ENCODE measurements around the gene HNRNPUL1. TPM values are rescaled to one million over a fixed set of nuclear protein-coding genes. Genes with fewer than 3 reads are reported as not detected.
A peak's percentile ranks its signal among the peaks of the same experiment; 100 is the strongest.

The HNRNPUL1 gene
- total and polyA plus RNA-seq, 5 donors, result 89.4 to 152 (median 136) TPM

DNA sequence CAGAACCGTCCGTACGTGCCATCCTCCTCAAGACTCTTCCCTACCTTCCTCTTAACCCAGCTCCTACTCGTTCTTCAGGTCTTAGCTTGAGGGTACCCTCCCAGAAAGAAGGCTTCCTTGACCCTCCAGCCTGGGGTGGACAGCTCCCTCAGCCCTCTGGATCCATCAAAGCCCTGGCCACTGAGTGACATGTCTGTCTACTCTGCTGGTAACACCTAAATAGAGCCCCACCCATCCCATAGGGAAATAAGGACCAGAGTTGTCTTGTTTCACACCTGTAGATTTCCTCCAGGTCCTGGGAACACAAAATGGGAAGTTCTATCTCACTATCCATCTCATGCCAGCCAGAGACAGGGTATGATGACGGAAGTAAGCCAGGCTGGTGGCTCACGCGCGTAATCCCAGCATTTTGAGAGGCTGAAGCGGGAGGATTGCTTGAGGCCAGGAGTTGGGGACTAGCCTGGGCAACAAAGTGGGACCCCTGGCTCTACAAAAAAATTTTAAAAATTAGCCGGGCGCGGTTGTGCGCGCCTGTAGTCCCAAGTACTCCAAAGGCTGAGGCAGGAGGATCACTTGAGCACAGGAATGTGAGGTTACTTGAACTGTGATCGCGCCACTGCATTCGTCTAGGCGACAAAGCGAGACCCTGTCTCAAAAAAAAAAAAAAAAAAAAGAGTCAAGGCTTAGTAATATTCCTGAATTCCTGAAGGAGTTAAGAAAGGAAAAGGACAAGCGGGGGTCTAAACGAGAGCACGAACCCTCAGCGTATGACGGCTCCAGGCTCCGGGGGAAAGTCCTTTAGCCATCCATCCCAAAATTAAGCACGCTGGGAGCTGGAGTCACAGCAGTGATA, 45.2 kb downstream of the HNRNPUL1 start:
- H3K9me3 ChIP-seq (ENCODE audit: control insufficient read depth, low read length), result no peaks in the 10 kb centered on the region
- H3K27me3 ChIP-seq (ENCODE audit: control insufficient read depth, insufficient read depth), result no peaks in the 10 kb centered on the region
- H3K4me1 ChIP-seq (ENCODE audit: control insufficient read depth, insufficient read depth, low read length), result peaks cover 8% of the 10 kb centered on the region
- DNase-seq (no peak), ATAC-seq (peak; percentile 20 to 22)
- peak overlapping the region; percentile 92 for H3K4me3 ChIP-seq (ENCODE audit: low read length)
- peak overlapping the region; percentile 90 for H3K27ac ChIP-seq (ENCODE audit: low read length)
- intact Hi-C loops (cut with DNase I), result loop anchor here in 3 of 4 donors (5.0 kb wide), 3 partner anchors 47 to 107 kb away; partner anchors contain the start of gene HNRNPUL1 (in 2 of the 3)
- WGBS, result 9% methylated on average over 26 of the region's 26 CpGs

GRCh38 chr19:41310033-41310831, 46.1 kb downstream of the HNRNPUL1 start, which contains the start of gene CCDC97:
Gene CCDC97 (plus strand): TSS chr19:41310172. CDS start chr19:41310311, 139 bp downstream.
- ATAC-seq, result peak; percentile 85 to 88
- H3K4me1 ChIP-seq (ENCODE audit: control insufficient read depth, insufficient read depth, low read length), result peaks cover 8% of the 10 kb centered on the region

DNA sequence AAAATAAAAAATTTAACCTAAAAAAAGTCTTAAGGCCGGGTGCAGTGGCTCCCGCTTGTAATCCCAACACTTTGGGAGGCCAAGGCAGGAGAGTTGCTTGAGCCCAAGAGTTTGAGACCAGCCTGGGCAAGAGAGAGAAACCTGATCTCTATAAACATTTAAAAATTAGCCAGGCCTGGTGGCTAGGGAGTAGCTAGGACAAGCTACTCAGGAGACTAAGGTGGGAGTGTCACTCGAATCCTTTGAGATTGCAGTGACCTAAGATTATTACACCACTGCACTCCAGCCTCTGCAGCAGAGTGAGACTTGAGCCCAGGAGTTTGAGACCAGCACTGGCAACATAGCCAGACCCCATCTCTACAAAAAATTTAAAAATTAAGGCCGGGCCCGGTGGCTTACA, 46.9 kb downstream of the HNRNPUL1 start:
- DNase-seq, result no peak
- 59% methylated on average over 5 of the region's 5 CpGs for WGBS
- no peaks in the 10 kb centered on the region for H3K27me3 ChIP-seq (ENCODE audit: control insufficient read depth, insufficient read depth)
- H3K27ac ChIP-seq (ENCODE audit: low read length), result no peak overlapping the region
- H3K9me3 ChIP-seq (ENCODE audit: control insufficient read depth, low read length), result no peaks in the 10 kb centered on the region
- H3K4me1 ChIP-seq (ENCODE audit: control insufficient read depth, insufficient read depth, low read length), result peaks cover 8% of the 10 kb centered on the region
- intact Hi-C loops (cut with DNase I), result no loop called here
- ATAC-seq, result no peak
- peak overlapping the region; percentile 92 for H3K4me3 ChIP-seq (ENCODE audit: low read length)

More at GRCh38 chr19:41310033-41310831, 46.1 kb downstream of the HNRNPUL1 start, which contains the start of gene CCDC97:
- Histone ChIP-seq H3K9me3 (ENCODE audit: control insufficient read depth, low read length) (no peaks in the 10 kb centered on the region), H3K27me3 (ENCODE audit: control insufficient read depth, insufficient read depth) (no peaks in the 10 kb centered on the region), H3K4me3 (ENCODE audit: low read length) (peak within 1 kb of the TSS; percentile 92), H3K27ac (ENCODE audit: low read length) (peak within 1 kb of the TSS; percentile 90)
- intact Hi-C loops (cut with DNase I), result no loop called here
- peak; percentile 88 to 96 (median 95) for DNase-seq
- under 1% methylated on average over 47 of the region's 47 CpGs for WGBS

- no peak overlapping the region for H3K27ac ChIP-seq (ENCODE audit: low read length)
These were observed 47.4 kb downstream of the HNRNPUL1 start for GRCh38 chr19:41311613-41312012.

DNA sequence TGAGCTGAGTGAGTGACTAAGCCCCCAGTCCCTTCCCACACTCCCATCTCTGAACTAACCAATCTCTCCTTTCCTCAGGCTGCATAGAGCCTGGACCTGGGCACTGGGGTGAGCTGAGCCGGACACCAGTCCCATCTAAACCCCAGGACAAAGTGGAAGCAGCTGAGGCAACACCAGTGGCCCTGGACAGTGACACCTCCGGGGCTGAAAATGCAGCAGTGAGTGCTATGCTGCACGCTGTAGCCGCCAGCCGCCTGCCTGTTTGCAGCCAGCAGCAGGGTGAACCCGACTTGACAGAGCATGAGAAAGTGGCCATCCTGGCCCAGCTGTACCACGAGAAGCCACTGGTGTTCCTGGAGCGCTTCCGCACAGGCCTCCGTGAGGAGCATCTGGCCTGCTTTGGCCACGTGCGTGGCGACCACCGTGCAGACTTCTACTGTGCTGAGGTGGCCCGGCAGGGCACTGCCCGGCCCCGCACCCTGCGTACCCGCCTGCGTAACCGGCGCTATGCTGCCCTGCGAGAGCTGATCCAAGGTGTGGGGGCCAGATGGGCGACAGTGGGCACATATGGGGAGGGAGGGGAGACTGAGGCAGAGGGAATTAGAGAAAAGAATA, 52.2 kb downstream of the HNRNPUL1 start:
- Histone ChIP-seq H3K4me1 (ENCODE audit: control insufficient read depth, insufficient read depth, low read length) (no peaks in the 10 kb centered on the region), H3K27me3 (ENCODE audit: control insufficient read depth, insufficient read depth) (no peaks in the 10 kb centered on the region), H3K27ac (ENCODE audit: low read length) (no peak overlapping the region), H3K4me3 (ENCODE audit: low read length) (no peak overlapping the region), H3K9me3 (ENCODE audit: control insufficient read depth, low read length) (no peaks in the 10 kb centered on the region)
- 96% methylated on average over 24 of the region's 24 CpGs for WGBS
- intact Hi-C loops (cut with DNase I), result loop anchor here in 1 of 4 donors (5.0 kb wide), 1 partner anchor 114 kb away; no protein-coding TSS in a partner anchor
- ATAC-seq, result peak in 1 of 2 donors; percentile 10
- peak in 1 of 3 donors; percentile 28 for DNase-seq

More at GRCh38 chr19:41311613-41312012, 47.4 kb downstream of the HNRNPUL1 start:
- Histone ChIP-seq H3K9me3 (ENCODE audit: control insufficient read depth, low read length) (no peaks in the 10 kb centered on the region), H3K27me3 (ENCODE audit: control insufficient read depth, insufficient read depth) (no peaks in the 10 kb centered on the region), H3K4me1 (ENCODE audit: control insufficient read depth, insufficient read depth, low read length) (peaks cover 8% of the 10 kb centered on the region), H3K4me3 (ENCODE audit: low read length) (no peak overlapping the region)
- 84% methylated on average over 8 of the region's 8 CpGs for WGBS
- DNase-seq (no peak), ATAC-seq (no peak)
- intact Hi-C loops (cut with DNase I), result no loop called here

- ATAC-seq (no peak), DNase-seq (peak in 1 of 3 donors; percentile 28)
- Histone ChIP-seq H3K27me3 (ENCODE audit: control insufficient read depth, insufficient read depth) (no peaks in the 10 kb centered on the region), H3K27ac (ENCODE audit: low read length) (no peak overlapping the region), H3K4me3 (ENCODE audit: low read length) (no peak overlapping the region), H3K9me3 (ENCODE audit: control insufficient read depth, low read length) (no peaks in the 10 kb centered on the region), H3K4me1 (ENCODE audit: control insufficient read depth, insufficient read depth, low read length) (peaks cover 2% of the 10 kb centered on the region)
- intact Hi-C loops (cut with DNase I), result loop anchor here in 1 of 4 donors (5.0 kb wide), 1 partner anchor 117 kb away; no protein-coding TSS in a partner anchor
- WGBS, result 80% methylated on average over 19 of the region's 19 CpGs
These were observed 54.7 kb downstream of the HNRNPUL1 start for GRCh38 chr19:41318696-41319499.

DNA sequence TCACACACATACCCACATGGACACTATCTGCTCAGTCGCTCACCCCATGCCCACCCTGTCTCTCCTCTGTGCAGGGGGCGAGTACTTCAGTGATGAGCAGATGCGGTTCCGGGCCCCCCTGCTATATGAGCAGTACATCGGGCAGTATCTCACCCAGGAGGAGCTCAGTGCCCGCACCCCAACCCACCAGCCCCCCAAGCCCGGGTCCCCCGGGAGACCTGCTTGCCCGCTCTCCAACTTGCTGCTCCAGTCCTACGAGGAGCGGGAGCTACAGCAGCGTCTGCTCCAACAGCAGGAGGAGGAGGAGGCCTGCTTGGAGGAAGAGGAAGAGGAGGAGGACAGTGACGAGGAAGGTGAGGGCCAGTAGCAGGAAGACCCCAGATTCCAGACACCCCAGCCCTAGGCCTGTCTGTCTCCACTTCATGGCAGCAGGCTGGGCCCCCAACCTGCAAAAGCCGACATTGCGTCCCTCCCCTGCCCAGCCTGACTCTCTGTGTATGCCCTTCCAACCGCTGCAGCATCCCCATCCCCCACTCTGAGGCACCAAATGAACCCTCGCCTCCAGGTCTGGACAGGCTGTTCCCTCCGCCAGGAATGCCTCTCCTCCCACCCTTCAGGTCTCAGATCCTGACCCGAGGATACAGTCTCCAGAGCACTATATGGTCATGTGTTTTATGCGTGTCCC, 55.5 kb downstream of the HNRNPUL1 start:
- no peak overlapping the region for H3K4me3 ChIP-seq (ENCODE audit: low read length)
- no peaks in the 10 kb centered on the region for H3K27me3 ChIP-seq (ENCODE audit: control insufficient read depth, insufficient read depth)
- intact Hi-C loops (cut with DNase I), result loop anchor here in 2 of 4 donors (5.0 kb wide), 2 partner anchors 38 to 117 kb away; no protein-coding TSS in a partner anchor
- H3K4me1 ChIP-seq (ENCODE audit: control insufficient read depth, insufficient read depth, low read length), result peaks cover 7% of the 10 kb centered on the region
- no peaks in the 10 kb centered on the region for H3K9me3 ChIP-seq (ENCODE audit: control insufficient read depth, low read length)
- 75% methylated on average over 20 of the region's 20 CpGs for WGBS
- DNase-seq (peak in 1 of 3 donors; percentile 54), ATAC-seq (no peak)
- no peak overlapping the region for H3K27ac ChIP-seq (ENCODE audit: low read length)

- H3K27ac ChIP-seq (ENCODE audit: low read length), result peak overlapping the region; percentile 5
These were observed 56.0 kb downstream of the HNRNPUL1 start for GRCh38 chr19:41320185-41320518.

DNA sequence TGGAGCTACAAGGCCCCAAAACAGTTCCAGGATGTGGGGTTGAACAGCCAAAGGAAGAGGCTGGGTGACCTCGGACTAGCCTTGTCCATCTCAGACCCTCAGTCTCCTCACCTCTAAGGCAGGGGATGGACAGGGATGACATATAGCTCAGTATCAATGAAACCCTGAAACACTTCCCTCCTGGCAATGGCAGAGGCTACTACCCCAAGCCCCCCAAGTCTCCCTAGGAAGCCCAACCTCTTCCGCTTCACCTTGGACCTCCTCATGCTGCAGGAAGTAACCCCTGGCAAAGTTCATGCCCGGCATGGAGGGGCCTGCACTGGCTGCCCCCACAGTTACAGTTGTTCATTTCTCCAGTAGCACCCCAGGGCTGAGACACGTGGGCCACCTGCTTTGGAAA, 56.4 kb downstream of the HNRNPUL1 start:
- Histone ChIP-seq H3K27ac (ENCODE audit: low read length) (no peak overlapping the region), H3K4me3 (ENCODE audit: low read length) (no peak overlapping the region), H3K9me3 (ENCODE audit: control insufficient read depth, low read length) (no peaks in the 10 kb centered on the region), H3K27me3 (ENCODE audit: control insufficient read depth, insufficient read depth) (no peaks in the 10 kb centered on the region), H3K4me1 (ENCODE audit: control insufficient read depth, insufficient read depth, low read length) (peaks cover 7% of the 10 kb centered on the region)
- WGBS, result 73% methylated on average over 4 of the region's 4 CpGs
- no peak for DNase-seq
- intact Hi-C loops (cut with DNase I), result loop anchor here in 1 of 4 donors (5.0 kb wide), 1 partner anchor 37 kb away; no protein-coding TSS in a partner anchor
- ATAC-seq, result no peak

More at GRCh38 chr19:41320185-41320518, 56.0 kb downstream of the HNRNPUL1 start:
- no peaks in the 10 kb centered on the region for H3K9me3 ChIP-seq (ENCODE audit: control insufficient read depth, low read length)
- DNase-seq (peak in 1 of 3 donors; percentile 54), ATAC-seq (no peak)
- intact Hi-C loops (cut with DNase I), result loop anchor here in 1 of 4 donors (5.0 kb wide), 1 partner anchor 37 kb away; no protein-coding TSS in a partner anchor
- H3K4me1 ChIP-seq (ENCODE audit: control insufficient read depth, insufficient read depth, low read length), result peaks cover 7% of the 10 kb centered on the region
- H3K27me3 ChIP-seq (ENCODE audit: control insufficient read depth, insufficient read depth), result no peaks in the 10 kb centered on the region
- no peak overlapping the region for H3K4me3 ChIP-seq (ENCODE audit: low read length)
- WGBS, result 74% methylated on average over 11 of the region's 11 CpGs
